ENCODE measurements around the gene KTI12.

Gene KTI12

DNA sequence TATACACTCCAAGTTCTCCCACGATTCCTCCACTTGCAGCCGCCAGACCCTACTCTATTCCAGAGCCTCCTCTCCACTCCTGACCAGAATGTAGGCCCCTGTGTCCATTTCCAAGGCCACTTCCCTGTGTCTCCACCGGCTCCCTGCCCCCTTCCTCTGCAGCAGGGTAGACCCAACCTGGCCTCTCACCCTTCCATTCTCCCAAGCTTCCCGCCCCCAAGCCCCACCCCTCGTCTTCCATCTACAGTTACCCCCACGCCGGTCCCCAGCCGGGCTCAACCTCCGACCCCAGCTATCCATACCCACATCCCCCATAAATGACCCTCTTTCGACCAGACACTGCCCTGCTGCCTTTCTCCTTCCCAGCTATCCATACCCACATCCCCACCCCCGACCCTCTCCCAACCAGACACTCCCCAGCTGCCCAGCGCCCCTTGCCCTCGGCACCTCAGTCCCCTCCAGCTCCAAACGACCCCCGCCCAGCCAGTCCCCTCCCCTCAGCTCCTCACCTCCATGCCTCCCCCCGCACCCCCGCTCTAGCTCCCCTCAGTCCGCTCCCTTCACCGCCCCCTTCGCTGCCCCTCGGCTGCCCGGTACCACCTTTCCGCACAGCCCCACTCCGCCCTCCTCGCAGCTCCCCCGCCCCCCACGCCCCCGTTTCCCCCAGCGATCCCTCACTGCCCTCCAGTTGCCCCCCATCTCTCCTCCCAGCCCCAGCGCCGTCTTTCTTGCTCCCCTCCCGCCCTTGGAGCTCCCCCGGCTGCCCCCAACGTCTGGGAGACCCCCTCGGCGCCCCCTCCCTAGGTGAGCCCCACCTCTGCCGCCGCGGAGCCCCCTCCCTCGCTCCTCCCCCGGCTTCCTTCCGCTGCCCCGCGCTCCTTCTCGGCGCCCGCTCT is 43.8 kb downstream of the KTI12 start:
- DNase-seq (ENCODE audit: low read depth in 1 of 2, low spot score in 1 of 2) = no peak

DNA sequence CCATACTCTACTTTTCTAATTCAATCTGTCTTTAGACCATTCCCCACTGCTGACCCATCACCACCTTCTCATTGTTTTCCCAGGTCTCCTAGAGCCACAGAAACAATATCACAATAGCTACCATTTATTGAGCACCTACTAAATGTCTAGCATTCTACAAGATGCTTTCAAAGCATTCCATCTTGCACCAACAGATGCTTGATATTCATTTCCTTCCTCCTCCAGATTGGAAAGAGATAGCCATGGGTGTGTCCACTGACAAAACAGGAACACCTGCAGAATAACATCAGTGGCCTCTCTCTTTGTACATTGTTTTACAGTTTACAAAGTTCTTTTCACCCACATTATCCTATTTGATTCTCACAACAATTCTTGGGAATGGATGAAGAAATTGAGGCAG is 45.4 kb downstream of the KTI12 start:
- DNase-seq (ENCODE audit: low read depth in 1 of 2, low spot score in 1 of 2) = no peak

DNA sequence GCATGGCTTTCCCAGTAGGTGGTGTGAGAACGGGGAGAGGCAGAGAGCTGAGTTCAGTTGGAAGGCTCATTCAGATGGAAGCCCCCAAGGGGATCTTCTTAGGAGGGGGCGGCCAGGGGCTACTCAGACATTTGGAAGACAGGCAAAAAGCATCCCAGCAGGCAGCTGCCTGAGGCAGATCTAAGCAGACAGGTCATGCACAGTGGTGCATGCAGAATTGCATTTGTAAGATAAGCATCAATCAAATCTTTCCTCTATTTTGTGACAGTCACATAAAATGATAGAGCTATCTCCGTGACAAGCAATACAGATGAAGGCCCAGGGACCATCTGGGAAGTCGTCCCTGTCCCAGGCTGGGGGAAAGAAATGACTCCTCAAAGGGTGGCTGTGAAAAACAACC is 46.9 kb downstream of the KTI12 start:
- DNase-seq (ENCODE audit: low read depth in 1 of 2, low spot score in 1 of 2) = no peak

DNA sequence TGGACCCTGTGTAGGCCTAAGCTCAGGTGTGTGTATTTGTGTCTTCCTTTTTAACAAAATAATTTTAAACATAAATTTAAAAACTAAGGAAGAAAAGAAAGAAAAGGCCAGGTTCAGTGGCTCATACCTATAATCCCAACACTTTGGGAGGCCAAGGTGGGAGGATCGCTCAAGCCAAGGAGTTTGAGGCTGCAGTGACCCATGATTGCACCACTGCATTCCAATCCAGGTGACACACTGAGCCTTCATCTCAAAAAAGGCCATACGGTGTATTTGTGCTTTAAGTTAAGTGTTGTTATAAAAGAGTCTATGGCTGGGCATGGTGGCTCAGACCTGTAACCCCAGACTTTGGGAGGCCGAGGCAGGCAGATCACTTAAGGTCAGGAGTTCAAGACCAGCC is 51.4 kb downstream of the KTI12 start:
- no peak for DNase-seq (ENCODE audit: low read depth in 1 of 2, low spot score in 1 of 2)
